SK-N-SH (cell line): ENCODE measurements around the gene PLCB3. TPM values are rescaled to one million over a fixed set of nuclear protein-coding genes. Genes with fewer than 3 reads are reported as not detected.

Experiments
- CTCF ChIA-PET: fragments of 300-600, 350-600 bp; formaldehyde crosslinking; extraction: SDS; loops from one replicate; lab custom pipeline; 2021; lab: Yijun Ruan, JAX
- POLR2A ChIA-PET: fragments of 350-600 bp; sonication (Branson Sonifier 250); formaldehyde crosslinking; extraction: SDS; loops from one replicate; lab custom pipeline; 2020; ENCODE audit warnings: antibody characterized with exemption, inconsistent platforms; lab: Yijun Ruan, JAX
- DNase-seq: peaks from one replicate; pipeline ENCODE4 v3.0.0; 2012
- H2AFZ ChIP-seq: fragments of 200-600 bp; sonication (generic); 2 replicates; pipeline ENCODE4 v1.8.1; 2016; ENCODE audit warnings: antibody characterized with exemption, mild to moderate bottlenecking, low read depth
- H3F3A ChIP-seq: fragments of 200-600 bp; sonication (generic); replicated peaks from 2 replicates; pipeline ENCODE3; 2016; ENCODE audit warnings: antibody characterized with exemption, mild to moderate bottlenecking; ENCODE audit not compliant: insufficient read depth
- H3K27ac ChIP-seq, 2 experiments: fragments of 200-500 bp in 1 of 2; fragments of 200-600 bp in 1 of 2; sonication (Bioruptor generic) in 1 of 2; sonication (generic), shearing (Covaris generic) in 1 of 2; 2 replicates each; pipeline versions ENCODE4 v1.5.1 to v1.6.1; 2014 to 2016; ENCODE audit warnings: low read depth in 2 of 2, inconsistent platforms in 1 of 2, low read length in 1 of 2, mild to moderate bottlenecking in 1 of 2, mixed read lengths in 1 of 2
- H3K27me3 ChIP-seq: fragments of 200-600 bp; sonication (generic), shearing (Covaris generic); 2 replicates; pipeline ENCODE4 v1.6.1; 2016; ENCODE audit warnings: mixed run types; ENCODE audit not compliant: insufficient read depth
- H3K36me3 ChIP-seq, 2 experiments: fragments of 200-500 bp in 1 of 2; fragments of 200-600 bp in 1 of 2; sonication (Bioruptor generic) in 1 of 2; sonication (generic) in 1 of 2; replicated peaks in 1 of 2; 2 replicates each; pipeline versions ENCODE3 to v1.5.1; 2014 to 2016; ENCODE audit warnings: low read length in 1 of 2, mild to moderate bottlenecking in 1 of 2; ENCODE audit not compliant: insufficient read depth in 2 of 2, control insufficient read depth in 1 of 2
- H3K4me1 ChIP-seq, 2 experiments: fragments of 200-500 bp in 1 of 2; fragments of 200-600 bp in 1 of 2; sonication (Bioruptor generic) in 1 of 2; sonication (generic), shearing (Covaris generic) in 1 of 2; 2 replicates each; pipeline versions ENCODE4 v1.5.1 to v1.6.1; 2014 to 2016; ENCODE audit warnings: low read depth in 1 of 2, low read length in 1 of 2, mixed run types in 1 of 2; ENCODE audit not compliant: insufficient read depth in 2 of 2, control insufficient read depth in 1 of 2
- H3K4me2 ChIP-seq: fragments of 200-600 bp; sonication (generic), shearing (Covaris generic); 2 replicates; pipeline ENCODE4 v1.6.1; 2017; ENCODE audit warnings: mixed run types
- H3K4me3 ChIP-seq, 2 experiments: fragments of 200-500 bp in 1 of 2; fragments of 200-600 bp in 1 of 2; sonication (Bioruptor generic) in 1 of 2; sonication (generic), shearing (Covaris generic) in 1 of 2; 2 replicates each; pipeline versions ENCODE4 v1.5.1 to v1.8.1; 2014 to 2016; ENCODE audit warnings: low read depth in 2 of 2, inconsistent platforms in 1 of 2, low read length in 1 of 2, mild to moderate bottlenecking in 1 of 2, mixed read lengths in 1 of 2, moderate library complexity in 1 of 2
- H3K79me2 ChIP-seq: fragments of 200-600 bp; sonication (generic); 2 replicates; pipeline ENCODE4 v1.8.1; 2017; ENCODE audit warnings: mild to moderate bottlenecking; ENCODE audit not compliant: insufficient read depth
- H3K9ac ChIP-seq: fragments of 200-600 bp; sonication (generic); 2 replicates; pipeline ENCODE4 v1.6.1; 2017; ENCODE audit warnings: mixed run types
- H3K9me2 ChIP-seq: fragments of 200-600 bp; sonication (generic); 2 replicates; pipeline ENCODE4 v1.6.1; 2017; ENCODE audit warnings: mixed run types
- H3K9me3 ChIP-seq: fragments of 200-600 bp; sonication (generic); 2 replicates; pipeline ENCODE4 v1.6.1; 2017; ENCODE audit warnings: mixed run types, mild to moderate bottlenecking, moderate library complexity
- H4K20me1 ChIP-seq: fragments of 200-600 bp; sonication (generic); 2 replicates; pipeline ENCODE4 v1.6.1; 2017; ENCODE audit warnings: mild to moderate bottlenecking, mixed run types; ENCODE audit not compliant: insufficient read depth
- CHD2 ChIP-seq: fragments of 150-350 bp; IDR thresholded peaks from 2 replicates; pipeline ENCODE4 v1.6.1; 2018; ENCODE audit warnings: low read length; ENCODE audit not compliant: partially characterized antibody
- EP300 ChIP-seq, 2 experiments: IDR thresholded peaks; 2 replicates each; pipeline versions ENCODE4 v1.4.0 to v1.6.1; 2012; ENCODE audit warnings: borderline replicate concordance in 1 of 2, low read depth in 1 of 2, low read length in 1 of 2
- EZH2phosphoT487 ChIP-seq: fragments of 200-600 bp; sonication (generic); IDR thresholded peaks from 2 replicates; pipeline ENCODE4 v1.6.1; 2017; ENCODE audit warnings: low read depth, mixed run types, mild to moderate bottlenecking, antibody characterized with exemption, moderate library complexity, borderline replicate concordance
- FOSL2 ChIP-seq: IDR thresholded peaks from 2 replicates; pipeline ENCODE4 v1.4.0; 2012; ENCODE audit warnings: low read depth, mild to moderate bottlenecking, moderate library complexity, borderline replicate concordance
- FOXM1 ChIP-seq: IDR thresholded peaks from 2 replicates; pipeline ENCODE4 v1.4.0; 2012; ENCODE audit warnings: low read depth, mild to moderate bottlenecking
- GATA2 ChIP-seq: sonication (generic); formaldehyde crosslinking; IDR thresholded peaks from 2 replicates; pipeline ENCODE4 v1.5.0; 2020; ENCODE audit warnings: mild to moderate bottlenecking, missing genetic modification reagents
- JUND ChIP-seq: IDR thresholded peaks from 2 replicates; pipeline ENCODE4 v1.4.0; 2012
- MAX ChIP-seq: IDR thresholded peaks from 2 replicates; pipeline ENCODE4 v1.4.0; 2012; ENCODE audit warnings: low read depth
- MXI1 ChIP-seq: IDR thresholded peaks from 2 replicates; pipeline ENCODE4 v1.6.1; 2012; ENCODE audit warnings: mild to moderate bottlenecking, low read depth, low read length, improper control_type of control experiment
- NFIC ChIP-seq: IDR thresholded peaks from 2 replicates; pipeline ENCODE4 v1.4.0; 2012; ENCODE audit warnings: borderline replicate concordance
- PBX3 ChIP-seq: IDR thresholded peaks from 2 replicates; pipeline ENCODE4; 2012
- POLR2AphosphoS5 ChIP-seq: IDR thresholded peaks from 2 replicates; pipeline ENCODE4 v1.6.1; 2012; ENCODE audit warnings: low read depth, low read length
- RAD21 ChIP-seq: IDR thresholded peaks from 2 replicates; pipeline ENCODE4 v1.6.1; 2012; ENCODE audit warnings: mild to moderate bottlenecking, low read length
- RCOR1 ChIP-seq: fragments of 150-350 bp; IDR thresholded peaks from 2 replicates; pipeline ENCODE4 v1.6.1; 2017; ENCODE audit warnings: antibody characterized with exemption, low read length
- RXRA ChIP-seq: IDR thresholded peaks from 2 replicates; pipeline ENCODE4 v1.4.0; 2012; ENCODE audit warnings: low read depth, mild to moderate bottlenecking, borderline replicate concordance
- TEAD4 ChIP-seq: IDR thresholded peaks from 2 replicates; pipeline ENCODE4 v1.4.0; 2012; ENCODE audit warnings: mild to moderate bottlenecking, borderline replicate concordance; ENCODE audit not compliant: insufficient read depth
- YY1 ChIP-seq: IDR thresholded peaks from 2 replicates; pipeline ENCODE4 v1.4.0; 2012; ENCODE audit warnings: low read depth, mild to moderate bottlenecking
- WGBS: methylation state at CpG from one replicate; pipeline ENCODE4 v1.1.6; 2017; ENCODE audit warnings: low lambda C conversion rate; 5-methylcytosine and 5-hydroxymethylcytosine counted together
- polyA plus RNA-seq, 3 experiments: library from polyadenylated mRNA; depleted of rRNA; stranded (reverse); fragments of >200 nt; gene quantifications; 2 replicates each; pipeline ENCODE4 v1.2.3, GENCODE V29; 2012
- TF ChIP-seq, protein P1 (sequence below): IDR thresholded peaks from 2 replicates; pipeline ENCODE4 v1.6.1; 2012; ENCODE audit warnings: mild to moderate bottlenecking, low read depth, low read length, moderate library complexity
- TF ChIP-seq, protein P2 (sequence below): IDR thresholded peaks from 2 replicates; pipeline ENCODE4 v1.4.0; 2012; ENCODE audit warnings: low read depth, borderline replicate concordance
- TF ChIP-seq, protein P3 (sequence below): fragments of 150-350 bp; IDR thresholded peaks from 2 replicates; pipeline ENCODE4 v1.6.1; 2017; ENCODE audit warnings: antibody characterized with exemption, low read length, low read depth, borderline replicate concordance

Gene PLCB3
- polyA plus RNA-seq, 1 of the 3 experiments (the other 2 are of a cell fraction): 30.4 TPM

GRCh38 chr11:64266339-64266738 is 15.0 kb downstream of the PLCB3 start:
- TF ChIP-seq MXI1 (no peak), MAX (no peak), FOXM1 (no peak), EZH2phosphoT487 (no peak), JUND (no peak), CHD2 (no peak), POLR2AphosphoS5 (no peak), RCOR1 (no peak), PBX3 (no peak), RAD21 (no peak), EP300 (IDR thresholded peaks at IDR 0.05; ENCODE audit: borderline replicate concordance in 1 of 2, low read depth in 1 of 2, low read length in 1 of 2) (no peak), NFIC (no peak), TEAD4 (no peak), YY1 (no peak), GATA2 (no peak), RXRA (no peak), FOSL2 (no peak)
- TF ChIP-seq, protein P1, sequence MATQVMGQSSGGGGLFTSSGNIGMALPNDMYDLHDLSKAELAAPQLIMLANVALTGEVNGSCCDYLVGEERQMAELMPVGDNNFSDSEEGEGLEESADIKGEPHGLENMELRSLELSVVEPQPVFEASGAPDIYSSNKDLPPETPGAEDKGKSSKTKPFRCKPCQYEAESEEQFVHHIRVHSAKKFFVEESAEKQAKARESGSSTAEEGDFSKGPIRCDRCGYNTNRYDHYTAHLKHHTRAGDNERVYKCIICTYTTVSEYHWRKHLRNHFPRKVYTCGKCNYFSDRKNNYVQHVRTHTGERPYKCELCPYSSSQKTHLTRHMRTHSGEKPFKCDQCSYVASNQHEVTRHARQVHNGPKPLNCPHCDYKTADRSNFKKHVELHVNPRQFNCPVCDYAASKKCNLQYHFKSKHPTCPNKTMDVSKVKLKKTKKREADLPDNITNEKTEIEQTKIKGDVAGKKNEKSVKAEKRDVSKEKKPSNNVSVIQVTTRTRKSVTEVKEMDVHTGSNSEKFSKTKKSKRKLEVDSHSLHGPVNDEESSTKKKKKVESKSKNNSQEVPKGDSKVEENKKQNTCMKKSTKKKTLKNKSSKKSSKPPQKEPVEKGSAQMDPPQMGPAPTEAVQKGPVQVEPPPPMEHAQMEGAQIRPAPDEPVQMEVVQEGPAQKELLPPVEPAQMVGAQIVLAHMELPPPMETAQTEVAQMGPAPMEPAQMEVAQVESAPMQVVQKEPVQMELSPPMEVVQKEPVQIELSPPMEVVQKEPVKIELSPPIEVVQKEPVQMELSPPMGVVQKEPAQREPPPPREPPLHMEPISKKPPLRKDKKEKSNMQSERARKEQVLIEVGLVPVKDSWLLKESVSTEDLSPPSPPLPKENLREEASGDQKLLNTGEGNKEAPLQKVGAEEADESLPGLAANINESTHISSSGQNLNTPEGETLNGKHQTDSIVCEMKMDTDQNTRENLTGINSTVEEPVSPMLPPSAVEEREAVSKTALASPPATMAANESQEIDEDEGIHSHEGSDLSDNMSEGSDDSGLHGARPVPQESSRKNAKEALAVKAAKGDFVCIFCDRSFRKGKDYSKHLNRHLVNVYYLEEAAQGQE: no peak
- TF ChIP-seq, protein P2, sequence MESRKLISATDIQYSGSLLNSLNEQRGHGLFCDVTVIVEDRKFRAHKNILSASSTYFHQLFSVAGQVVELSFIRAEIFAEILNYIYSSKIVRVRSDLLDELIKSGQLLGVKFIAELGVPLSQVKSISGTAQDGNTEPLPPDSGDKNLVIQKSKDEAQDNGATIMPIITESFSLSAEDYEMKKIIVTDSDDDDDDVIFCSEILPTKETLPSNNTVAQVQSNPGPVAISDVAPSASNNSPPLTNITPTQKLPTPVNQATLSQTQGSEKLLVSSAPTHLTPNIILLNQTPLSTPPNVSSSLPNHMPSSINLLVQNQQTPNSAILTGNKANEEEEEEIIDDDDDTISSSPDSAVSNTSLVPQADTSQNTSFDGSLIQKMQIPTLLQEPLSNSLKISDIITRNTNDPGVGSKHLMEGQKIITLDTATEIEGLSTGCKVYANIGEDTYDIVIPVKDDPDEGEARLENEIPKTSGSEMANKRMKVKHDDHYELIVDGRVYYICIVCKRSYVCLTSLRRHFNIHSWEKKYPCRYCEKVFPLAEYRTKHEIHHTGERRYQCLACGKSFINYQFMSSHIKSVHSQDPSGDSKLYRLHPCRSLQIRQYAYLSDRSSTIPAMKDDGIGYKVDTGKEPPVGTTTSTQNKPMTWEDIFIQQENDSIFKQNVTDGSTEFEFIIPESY: no peak
- TF ChIP-seq, protein P3, sequence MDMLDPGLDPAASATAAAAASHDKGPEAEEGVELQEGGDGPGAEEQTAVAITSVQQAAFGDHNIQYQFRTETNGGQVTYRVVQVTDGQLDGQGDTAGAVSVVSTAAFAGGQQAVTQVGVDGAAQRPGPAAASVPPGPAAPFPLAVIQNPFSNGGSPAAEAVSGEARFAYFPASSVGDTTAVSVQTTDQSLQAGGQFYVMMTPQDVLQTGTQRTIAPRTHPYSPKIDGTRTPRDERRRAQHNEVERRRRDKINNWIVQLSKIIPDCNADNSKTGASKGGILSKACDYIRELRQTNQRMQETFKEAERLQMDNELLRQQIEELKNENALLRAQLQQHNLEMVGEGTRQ: no peak
- Histone ChIP-seq H2AFZ (no peak overlapping the region), H3K4me2 (no peak overlapping the region), H4K20me1 (no peaks in the 10 kb centered on the region), H3K27me3 (no peaks in the 10 kb centered on the region), H3K9me2 (no peaks in the 10 kb centered on the region), H3K4me3 (no peak overlapping the region), H3K27ac (no peak overlapping the region), H3F3A (peaks cover 25% of the 10 kb centered on the region), H3K9ac (no peak overlapping the region), H3K79me2 (no peaks in the 10 kb centered on the region; the same call in 1 of the 2 replicates), H3K36me3 (peaks cover 15 to 28% of the 10 kb centered on the region in 2 experiments), H3K4me1 (peaks cover 12 to 55% of the 10 kb centered on the region in 2 experiments; a peak in 3 of 4 replicates), H3K9me3 (no peaks in the 10 kb centered on the region)
- ChIA-PET CTCF (interaction anchor here (3.4 to 6.9 kb wide), 2 partner anchors 16 to 20 kb away, joined by 20 to 89 read pairs; partner anchors contain the start of genes PLCB3 and PPP1R14B), POLR2A (interaction anchor here (1.2 to 6.5 kb wide), 2 partner anchors 20 to 27 kb away, joined by 3 to 112 read pairs; partner anchors contain the start of genes FKBP2, PLCB3 and PPP1R14B)
- WGBS: 87% methylated on average over 10 of the region's 15 CpGs
- no peak for DNase-seq
